ENCODE data around the gene SASH1. TPM values are rescaled to one million over a fixed set of nuclear protein-coding genes. Genes with fewer than 3 reads are reported as not detected.

Gene SASH1
- total RNA-seq, 1 donor = 39.7 TPM

DNA sequence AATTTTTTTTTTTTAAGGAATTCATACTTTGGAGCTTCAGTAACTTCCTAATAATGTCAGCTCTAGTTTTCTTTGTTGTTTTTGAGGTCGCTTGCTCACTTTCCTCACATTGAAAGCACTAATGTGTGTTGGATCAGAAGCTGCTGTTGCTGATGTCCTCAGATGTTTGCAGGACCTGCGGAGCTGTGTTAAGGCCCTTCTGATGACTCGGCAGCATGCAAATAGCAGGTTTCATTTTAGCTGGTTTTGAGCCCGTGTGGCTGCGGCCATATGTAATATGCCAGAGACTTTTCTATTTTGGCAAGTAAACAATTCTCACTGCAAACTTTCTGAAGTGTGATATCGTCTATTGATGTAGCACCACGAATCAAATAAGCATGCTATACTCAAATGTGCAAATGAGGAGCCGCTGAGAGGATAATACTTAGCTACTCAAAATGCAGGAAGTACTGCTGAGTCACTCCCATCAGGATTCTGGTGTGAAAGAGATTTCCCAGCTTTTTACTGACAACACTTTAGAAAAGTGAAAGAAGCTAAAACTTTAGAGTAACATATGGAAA lies 187.8 kb downstream of the SASH1 start:
- peak overlapping the region; percentile 42 for H3K4me3 ChIP-seq (ENCODE audit: low read depth, low read length)
- DNase-seq (ENCODE audit: low read depth) = peak; percentile 90
- TF ChIP-seq, protein P1, sequence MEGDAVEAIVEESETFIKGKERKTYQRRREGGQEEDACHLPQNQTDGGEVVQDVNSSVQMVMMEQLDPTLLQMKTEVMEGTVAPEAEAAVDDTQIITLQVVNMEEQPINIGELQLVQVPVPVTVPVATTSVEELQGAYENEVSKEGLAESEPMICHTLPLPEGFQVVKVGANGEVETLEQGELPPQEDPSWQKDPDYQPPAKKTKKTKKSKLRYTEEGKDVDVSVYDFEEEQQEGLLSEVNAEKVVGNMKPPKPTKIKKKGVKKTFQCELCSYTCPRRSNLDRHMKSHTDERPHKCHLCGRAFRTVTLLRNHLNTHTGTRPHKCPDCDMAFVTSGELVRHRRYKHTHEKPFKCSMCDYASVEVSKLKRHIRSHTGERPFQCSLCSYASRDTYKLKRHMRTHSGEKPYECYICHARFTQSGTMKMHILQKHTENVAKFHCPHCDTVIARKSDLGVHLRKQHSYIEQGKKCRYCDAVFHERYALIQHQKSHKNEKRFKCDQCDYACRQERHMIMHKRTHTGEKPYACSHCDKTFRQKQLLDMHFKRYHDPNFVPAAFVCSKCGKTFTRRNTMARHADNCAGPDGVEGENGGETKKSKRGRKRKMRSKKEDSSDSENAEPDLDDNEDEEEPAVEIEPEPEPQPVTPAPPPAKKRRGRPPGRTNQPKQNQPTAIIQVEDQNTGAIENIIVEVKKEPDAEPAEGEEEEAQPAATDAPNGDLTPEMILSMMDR (IDR thresholded peaks at IDR 0.05; ENCODE audit: insufficient read depth, low read depth, low read length) = no peak

GRCh38 chr6:148530976-148531375 lies 188.3 kb downstream of the SASH1 start:
- TF ChIP-seq, protein P1 (IDR thresholded peaks at IDR 0.05; ENCODE audit: insufficient read depth, low read depth, low read length) = no peak
- no peak overlapping the region for H3K4me3 ChIP-seq (ENCODE audit: low read depth, low read length)
- DNase-seq (ENCODE audit: low read depth) = no peak

DNA sequence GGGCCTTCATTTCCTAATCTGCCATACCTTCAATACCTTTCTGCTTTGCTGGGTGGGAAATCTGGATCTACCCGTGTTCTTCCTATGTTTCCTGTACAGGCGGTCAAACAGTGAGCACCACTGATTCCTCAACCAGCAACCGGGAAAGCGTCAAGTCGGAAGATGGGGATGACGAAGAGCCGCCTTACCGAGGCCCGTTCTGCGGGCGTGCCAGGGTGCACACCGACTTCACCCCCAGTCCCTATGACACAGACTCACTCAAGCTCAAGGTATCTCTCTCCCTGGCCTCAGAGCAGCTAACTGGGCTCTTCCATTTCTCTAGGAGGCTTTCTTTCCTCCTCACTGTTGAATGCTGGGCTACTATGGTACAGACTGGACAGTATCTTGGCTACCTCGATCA lies 190.1 kb downstream of the SASH1 start:
- no peak for DNase-seq (ENCODE audit: low read depth)
- TF ChIP-seq, protein P1 (IDR thresholded peaks at IDR 0.05; ENCODE audit: insufficient read depth, low read depth, low read length) = no peak
- H3K4me3 ChIP-seq (ENCODE audit: low read depth, low read length) = no peak overlapping the region

DNA sequence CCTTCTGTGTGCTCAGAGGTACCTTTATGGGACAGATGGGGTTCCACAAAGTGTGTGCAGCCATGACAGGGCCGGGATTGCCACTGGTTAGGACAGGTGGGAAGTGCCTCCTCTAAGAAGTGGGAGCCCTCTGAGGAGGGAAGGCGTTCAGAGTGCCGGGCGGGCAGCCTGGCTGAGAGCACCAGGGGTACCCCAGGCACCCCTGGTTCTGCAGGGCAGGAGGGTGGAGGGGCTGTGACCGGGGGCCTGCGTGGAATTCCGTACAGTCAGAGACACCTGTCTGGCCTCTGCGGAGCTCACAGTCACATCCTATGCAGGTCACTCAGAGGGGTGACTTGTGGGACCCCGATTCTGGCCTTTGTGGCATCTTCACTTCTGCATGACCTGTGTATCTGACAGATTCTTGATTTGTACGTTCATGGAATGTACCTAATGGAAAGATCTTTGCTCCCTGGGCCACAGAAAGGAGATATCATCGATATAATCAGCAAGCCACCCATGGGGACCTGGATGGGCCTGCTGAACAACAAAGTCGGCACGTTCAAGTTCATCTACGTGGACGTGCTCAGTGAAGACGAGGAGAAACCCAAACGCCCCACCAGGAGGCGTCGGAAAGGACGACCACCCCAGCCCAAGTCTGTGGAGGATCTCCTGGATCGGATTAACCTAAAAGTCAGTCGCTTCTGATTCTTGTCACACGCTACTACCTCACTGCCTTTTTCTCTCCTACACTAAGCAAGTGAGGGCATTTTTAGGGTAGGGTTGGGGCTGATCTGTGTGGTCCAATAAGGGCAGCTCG lies 190.9 kb downstream of the SASH1 start:
- DNase-seq (ENCODE audit: low read depth) = no peak
- H3K4me3 ChIP-seq (ENCODE audit: low read depth, low read length) = no peak overlapping the region
- TF ChIP-seq, protein P1 (IDR thresholded peaks at IDR 0.05; ENCODE audit: insufficient read depth, low read depth, low read length) = no peak

DNA sequence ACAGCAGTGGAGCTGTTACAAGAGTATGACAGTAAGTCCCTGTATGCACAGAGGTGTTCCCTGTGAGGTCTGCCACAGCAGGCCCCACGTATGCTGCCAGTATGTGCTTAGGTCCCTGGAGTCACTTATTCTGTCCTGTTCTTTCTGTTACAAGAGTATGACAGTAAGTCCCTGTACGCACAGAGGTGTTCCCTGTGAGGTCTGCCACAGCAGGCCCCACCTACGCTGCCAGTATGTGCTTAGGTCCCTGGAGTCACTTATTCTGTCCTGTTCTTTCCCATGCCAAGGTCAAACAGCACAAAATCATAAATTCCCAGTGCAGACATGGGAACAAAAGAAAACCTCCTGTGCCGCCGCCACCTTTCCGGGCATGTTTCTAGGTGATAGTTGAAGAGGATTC lies 192.2 kb downstream of the SASH1 start:
- TF ChIP-seq, protein P1 (IDR thresholded peaks at IDR 0.05; ENCODE audit: insufficient read depth, low read depth, low read length) = no peak
- H3K4me3 ChIP-seq (ENCODE audit: low read depth, low read length) = no peak overlapping the region
- no peak for DNase-seq (ENCODE audit: low read depth)

GRCh38 chr6:148535381-148535780 lies 192.7 kb downstream of the SASH1 start:
- TF ChIP-seq, protein P1 (IDR thresholded peaks at IDR 0.05; ENCODE audit: insufficient read depth, low read depth, low read length) = no peak
- H3K4me3 ChIP-seq (ENCODE audit: low read depth, low read length) = no peak overlapping the region
- DNase-seq (ENCODE audit: low read depth) = no peak
